ENCODE results near the gene FERMT3. TPM values are rescaled to one million over a fixed set of nuclear protein-coding genes. Genes with fewer than 3 reads are reported as not detected.

FERMT3 gene
- total and polyA plus RNA-seq, 2 of the 13 experiments (the other 11 are each of a cell fraction or from before 2014, with no cell fraction given): 0.29 TPM; not detected in 1

GRCh38 chr11:64185693-64186491 is 20.6 kb upstream of the FERMT3 start, which contains the start of gene STIP1 (continued):
- no peak for TF ChIP-seq ZNF530 (CRISPR knock-in tag; IDR thresholded peaks at IDR 0.05; ENCODE audit: low read depth)
- TF ChIP-seq IRF1 (CRISPR knock-in tag; IDR thresholded peaks at IDR 0.05; ENCODE audit: low read depth): no peak
- TF ChIP-seq DMAP1 (CRISPR knock-in tag; IDR thresholded peaks at IDR 0.05): no peak
- TF ChIP-seq BHLHE40 (IDR thresholded peaks at IDR 0.05; ENCODE audit: low read length): peak; percentile 73; the same call in 1 of the 2 replicates
- TF ChIP-seq ZBTB3 (CRISPR knock-in tag; IDR thresholded peaks at IDR 0.05; ENCODE audit: borderline replicate concordance, low read depth): no peak
- TF ChIP-seq SNAPC2 (CRISPR knock-in tag; IDR thresholded peaks at IDR 0.05): no peak
- no peak for TF ChIP-seq SP5 (CRISPR knock-in tag; IDR thresholded peaks at IDR 0.05; ENCODE audit: borderline replicate concordance, low read depth)
- no peak; the same call in 1 of the 2 replicates for TF ChIP-seq MEIS1 (CRISPR knock-in tag; IDR thresholded peaks at IDR 0.05; ENCODE audit: borderline replicate concordance)
- TF ChIP-seq ZSCAN20 (CRISPR knock-in tag; IDR thresholded peaks at IDR 0.05; ENCODE audit: borderline replicate concordance): 0 out of 2 replicates have a peak, but pooled peaks have one; percentile 49
- TF ChIP-seq FOXC1 (CRISPR knock-in tag; IDR thresholded peaks at IDR 0.05; ENCODE audit: borderline replicate concordance): no peak
- TF ChIP-seq MXD1 (CRISPR knock-in tag; IDR thresholded peaks at IDR 0.05): no peak; the same call in 1 of the 2 replicates
- TF ChIP-seq FOXK2 (IDR thresholded peaks at IDR 0.05): no peak
- 0 out of 2 replicates have a peak, but pooled peaks have one; percentile 17 for TF ChIP-seq ZBTB21 (CRISPR knock-in tag; IDR thresholded peaks at IDR 0.05)
- no peak for TF ChIP-seq SETDB1 (CRISPR knock-in tag; IDR thresholded peaks at IDR 0.05; ENCODE audit: borderline replicate concordance)
- no peak for TF ChIP-seq ZNF567 (CRISPR knock-in tag; IDR thresholded peaks at IDR 0.05; ENCODE audit: borderline replicate concordance)
- no peak for TF ChIP-seq CREBL2 (CRISPR knock-in tag; IDR thresholded peaks at IDR 0.05; ENCODE audit: borderline replicate concordance)
- peak; percentile 5; the same call in 1 of the 2 replicates for TF ChIP-seq TARDBP (CRISPR knock-in tag; IDR thresholded peaks at IDR 0.05)
- TF ChIP-seq FOXO4 (CRISPR knock-in tag; conservative IDR thresholded peaks at IDR 0.05): no peak
- TF ChIP-seq PAX8 (CRISPR knock-in tag; IDR thresholded peaks at IDR 0.05; ENCODE audit: borderline replicate concordance): no peak
- no peak for TF ChIP-seq ZMAT5 (CRISPR knock-in tag; IDR thresholded peaks at IDR 0.05; ENCODE audit: borderline replicate concordance, low read depth)
- no peak for TF ChIP-seq MAFG (CRISPR knock-in tag; IDR thresholded peaks at IDR 0.05)
- TF ChIP-seq ZNF12 (CRISPR knock-in tag; IDR thresholded peaks at IDR 0.05): no peak
- TF ChIP-seq ZSCAN30 (CRISPR knock-in tag; IDR thresholded peaks at IDR 0.05): no peak
